Measurements from ENCODE around the gene CDH4.

Gene CDH4

DNA sequence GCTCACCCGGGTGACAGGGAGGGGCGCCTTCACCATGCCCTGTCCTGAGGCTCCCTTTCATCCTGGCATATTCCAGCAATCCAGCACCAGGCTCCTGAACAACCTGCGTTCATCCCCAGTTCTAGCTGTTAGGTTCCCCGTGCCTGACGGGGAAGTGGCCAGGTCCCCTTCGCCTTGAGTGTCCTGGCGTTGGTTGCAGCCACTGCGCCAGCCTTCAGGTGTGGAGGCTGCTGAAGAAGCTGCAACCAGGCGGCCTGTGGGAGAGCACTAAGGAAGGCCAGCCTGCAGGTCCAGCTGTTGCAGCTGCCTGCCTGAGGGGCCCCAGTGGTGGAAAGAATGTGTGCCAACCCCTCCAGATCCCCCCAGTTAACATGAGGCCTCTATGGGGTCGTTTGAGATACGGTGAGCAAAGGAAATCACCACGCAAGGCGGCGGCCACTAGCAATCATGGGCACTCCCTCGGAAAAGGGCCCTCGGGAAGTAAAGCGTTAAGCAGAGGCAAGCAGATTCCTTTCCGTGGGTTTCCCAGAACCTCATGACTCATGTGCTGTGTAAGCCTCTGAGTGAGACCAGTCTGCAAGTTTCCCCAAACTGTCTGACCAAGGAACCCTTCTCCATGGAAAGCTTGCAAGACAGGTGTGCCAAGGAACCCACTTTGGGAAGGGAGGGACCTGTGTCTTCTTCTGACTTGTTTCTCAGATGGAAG, 492.8 kb downstream of the CDH4 start:
- no peak for DNase-seq

DNA sequence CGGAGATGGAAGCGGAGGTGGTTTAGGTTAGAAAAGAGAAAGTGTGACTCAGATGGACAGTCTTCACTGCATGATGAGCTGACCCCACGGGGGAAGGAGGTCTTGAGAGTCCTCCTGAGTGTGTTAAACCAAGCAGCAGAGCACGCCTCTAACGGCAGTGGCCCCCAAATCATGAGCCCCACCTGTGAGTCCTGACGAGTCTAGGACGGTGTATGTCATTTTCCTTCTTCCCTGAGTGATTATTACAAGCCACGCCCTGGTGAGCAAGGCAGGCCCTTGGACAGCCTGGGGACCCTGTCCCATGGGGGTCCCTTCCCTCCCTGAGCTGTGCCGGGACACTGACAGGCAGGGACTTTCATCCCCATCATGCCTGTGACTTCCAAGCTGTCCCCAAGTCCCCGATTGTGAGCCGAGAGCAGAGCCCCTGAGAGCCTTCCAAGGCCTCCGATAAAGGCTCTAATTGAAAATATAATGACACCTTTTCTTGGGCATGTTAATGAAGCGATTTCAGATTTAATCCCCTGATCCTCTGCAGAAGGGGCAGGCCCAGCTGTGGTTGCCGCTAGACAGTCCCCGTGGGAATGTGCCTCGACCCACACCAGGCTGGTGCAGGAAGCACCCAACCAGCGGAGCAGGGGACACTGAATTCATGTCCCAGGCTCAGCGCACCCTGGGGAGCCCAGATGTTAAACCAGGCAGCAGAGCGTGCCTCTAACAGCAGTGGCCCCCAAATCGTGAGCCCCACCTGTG, 493.5 kb downstream of the CDH4 start:
- no peak for DNase-seq

DNA sequence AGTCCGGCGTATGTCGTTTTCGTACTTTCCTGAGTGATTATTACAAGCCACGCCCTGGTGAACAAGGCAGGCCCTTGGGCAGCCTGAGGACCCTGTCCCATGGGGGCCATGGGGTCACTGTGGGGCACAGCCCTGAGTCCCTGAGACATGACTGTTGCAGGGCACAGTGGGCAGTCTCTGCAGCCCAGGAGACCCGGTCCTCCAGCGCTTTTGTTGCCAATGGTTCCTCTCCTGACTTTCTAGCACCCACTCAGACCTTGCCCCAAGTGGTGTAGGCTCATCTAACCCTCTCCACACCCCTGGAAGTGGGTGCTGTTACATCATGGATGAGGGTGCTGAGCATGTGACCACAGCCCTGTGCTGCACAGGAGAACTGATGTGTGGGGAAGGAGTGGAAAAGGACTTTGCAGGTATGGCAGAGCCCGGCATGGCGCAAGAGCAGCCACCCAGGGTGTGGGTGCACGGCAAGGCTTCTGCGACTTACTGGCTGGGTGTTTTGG, 494.1 kb downstream of the CDH4 start:
- DNase-seq = no peak

DNA sequence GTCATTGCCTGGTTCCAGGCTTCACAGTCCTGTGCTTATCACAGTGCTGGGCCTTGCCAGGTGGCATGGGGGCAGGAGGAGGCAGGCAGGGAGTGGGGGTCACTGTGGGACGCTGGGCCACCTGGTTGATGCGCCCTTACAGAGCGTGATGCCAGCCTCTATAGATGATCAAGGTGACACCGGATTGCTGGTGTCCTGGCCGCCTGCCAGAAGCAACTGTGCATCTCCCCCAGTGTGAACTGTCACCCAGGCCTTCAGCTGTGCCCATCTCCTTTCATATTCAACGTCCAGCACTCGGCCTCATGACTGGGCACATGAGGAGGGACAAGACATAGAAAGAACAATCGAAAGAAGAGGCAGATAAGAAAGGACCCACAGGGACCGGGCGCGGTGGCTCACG, 494.7 kb downstream of the CDH4 start:
- DNase-seq = no peak

DNA sequence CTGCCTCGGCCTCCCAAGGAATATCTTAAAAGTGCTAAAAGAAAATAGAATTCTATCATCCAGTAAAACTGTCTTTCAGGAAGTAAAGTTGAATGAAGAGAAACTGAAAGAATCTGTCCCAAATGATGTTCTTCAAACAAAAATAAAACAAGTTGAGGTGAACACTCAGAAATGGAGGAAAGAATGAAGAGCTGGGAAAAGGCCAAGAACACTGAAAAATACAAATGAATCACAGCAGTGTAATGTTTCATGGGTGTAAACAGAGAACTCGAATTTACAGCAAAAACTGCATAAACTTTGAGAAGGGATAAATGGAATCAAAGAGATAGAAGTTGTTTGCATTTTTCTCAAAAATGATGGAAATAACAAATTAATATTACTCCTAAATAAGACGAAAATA, 496.3 kb downstream of the CDH4 start:
- no peak for DNase-seq

DNA sequence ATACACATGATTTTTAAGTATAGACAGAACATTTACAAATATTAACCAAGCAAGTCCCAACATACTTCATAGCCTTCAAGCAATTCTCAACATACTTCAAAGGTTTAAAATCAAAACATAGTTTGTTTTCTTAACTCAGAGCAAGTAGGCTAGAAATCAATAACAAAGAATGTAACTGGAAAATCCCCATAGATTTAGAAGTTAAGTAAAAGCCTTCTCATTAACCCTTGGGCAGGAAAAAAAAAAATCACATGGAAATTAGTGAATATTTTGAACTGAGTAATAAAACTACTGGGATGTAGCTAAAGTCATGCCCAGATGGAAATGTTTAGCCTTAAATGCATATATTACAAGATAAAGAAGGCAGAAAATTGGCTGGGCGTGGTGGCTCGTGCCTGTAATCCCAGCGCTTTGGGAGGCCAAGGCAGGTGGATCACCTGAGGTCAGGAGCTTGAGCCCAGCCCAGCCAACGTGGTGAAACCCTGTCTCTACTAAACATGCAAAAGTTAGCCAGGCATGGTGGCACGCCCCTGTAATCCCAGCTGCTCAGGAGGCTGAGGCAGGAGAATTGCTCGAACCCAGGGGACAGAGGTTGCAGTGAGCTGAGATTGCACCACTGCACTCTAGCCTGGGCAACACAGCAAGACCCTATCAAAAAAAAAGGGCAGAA, 497.5 kb downstream of the CDH4 start:
- DNase-seq = no peak

DNA sequence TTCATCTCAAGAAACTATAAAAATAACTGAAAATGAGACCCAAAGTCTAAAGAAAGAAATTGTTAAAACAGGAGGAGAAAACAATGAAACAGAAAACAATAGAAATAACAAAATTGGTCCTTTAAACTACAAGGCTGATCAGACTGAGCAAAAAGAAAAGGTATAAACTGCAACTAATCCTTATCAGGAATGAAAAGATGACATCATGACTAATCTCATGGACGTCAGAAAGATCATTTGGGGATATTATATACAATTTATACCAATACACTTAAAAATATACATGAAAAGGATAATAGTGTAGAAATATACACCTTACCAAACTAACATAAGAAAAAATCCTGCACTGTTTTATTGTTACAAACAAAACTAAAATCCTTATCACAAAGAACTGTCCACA, 498.0 kb downstream of the CDH4 start:
- no peak for DNase-seq

DNA sequence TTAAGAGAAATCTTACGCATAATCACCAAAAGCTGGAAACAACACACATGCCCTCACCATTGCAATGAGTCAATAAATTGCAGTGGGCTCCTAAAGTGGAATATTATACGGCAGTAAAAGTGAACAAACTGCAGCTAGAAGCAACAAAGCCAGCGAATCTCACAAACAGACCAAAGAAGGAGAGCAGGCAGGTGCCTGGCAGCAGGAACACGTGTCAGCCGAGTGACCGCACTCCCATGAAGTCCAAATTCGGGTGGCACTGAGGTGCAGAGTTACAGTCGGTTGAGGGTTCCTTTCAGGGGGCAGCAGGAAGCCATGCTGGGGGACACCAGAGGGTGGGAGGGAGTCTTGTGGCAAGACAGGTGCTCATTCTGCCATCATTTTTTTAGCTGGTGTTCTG, 500.5 kb downstream of the CDH4 start:
- DNase-seq = no peak

DNA sequence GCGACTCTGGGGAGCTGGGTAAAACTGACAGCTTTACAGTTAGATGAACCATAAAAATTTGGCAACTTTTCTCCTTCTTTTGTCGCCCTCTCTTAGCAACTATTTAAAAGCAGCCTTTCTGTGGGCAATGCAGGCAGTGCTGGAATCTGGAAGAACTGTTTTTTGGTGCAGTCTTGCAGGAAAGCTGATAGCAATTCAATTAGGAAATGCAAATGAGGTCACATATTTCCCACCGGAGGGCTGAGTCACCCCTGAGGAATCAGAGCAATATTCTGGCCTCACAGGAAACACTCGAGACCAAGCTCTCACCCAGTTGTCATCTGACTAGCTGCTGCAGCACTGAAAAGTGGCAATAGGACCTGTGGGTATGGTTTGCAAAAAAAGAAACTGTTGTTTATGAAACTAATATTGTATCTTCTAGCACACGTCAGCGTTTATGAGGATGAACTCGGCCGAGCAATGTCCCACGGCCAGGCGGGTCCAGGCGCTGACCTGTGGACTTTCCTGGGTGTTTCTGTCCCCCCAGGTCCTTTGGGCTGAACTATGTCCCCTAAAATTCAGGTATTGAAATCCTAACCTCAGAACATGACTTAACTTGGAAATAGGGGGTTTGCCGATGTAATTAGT, 501.4 kb downstream of the CDH4 start:
- no peak for DNase-seq

DNA sequence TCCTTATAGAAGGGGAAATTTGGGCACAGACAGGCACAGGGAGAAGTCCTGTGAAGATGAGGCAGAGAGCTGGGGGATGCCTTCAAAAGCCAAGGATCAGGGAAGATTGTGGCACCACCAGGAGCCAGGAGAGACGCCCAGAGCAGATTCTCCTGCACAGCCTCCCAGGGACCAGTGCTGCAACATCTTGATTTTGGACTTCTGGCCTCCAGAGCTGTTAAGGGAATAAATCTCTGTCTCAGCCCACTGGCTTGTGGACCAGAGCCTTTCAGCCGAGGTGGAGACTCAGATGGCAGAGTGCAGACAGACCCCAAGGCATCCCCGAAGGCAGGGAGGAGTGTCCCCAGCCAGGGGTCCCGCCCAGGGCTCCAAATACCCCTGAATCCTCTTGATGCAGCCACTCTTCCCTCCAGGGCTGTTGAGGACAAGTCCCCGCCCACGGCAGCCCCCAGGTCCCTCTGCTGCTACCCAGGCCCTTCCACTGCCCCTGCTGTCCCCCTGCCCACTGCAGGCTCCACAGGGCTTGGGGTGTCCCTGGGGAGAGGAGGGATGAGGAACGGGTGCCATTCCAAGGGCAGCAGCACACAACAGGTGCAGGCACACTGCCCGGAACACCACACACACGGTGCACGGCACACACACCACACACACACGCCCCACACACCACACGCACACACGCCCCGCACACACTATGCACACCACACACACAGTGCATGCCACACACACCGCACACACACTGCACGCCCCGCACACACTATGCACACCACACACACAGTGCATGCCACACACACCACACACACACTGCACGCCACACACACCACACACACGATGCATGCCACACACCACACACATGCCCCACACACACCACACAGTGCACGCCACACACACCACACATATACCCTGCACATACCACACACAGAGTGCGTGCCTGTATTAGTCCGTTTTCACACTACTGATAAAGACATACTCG, 502.2 kb downstream of the CDH4 start:
- DNase-seq = no peak

DNA sequence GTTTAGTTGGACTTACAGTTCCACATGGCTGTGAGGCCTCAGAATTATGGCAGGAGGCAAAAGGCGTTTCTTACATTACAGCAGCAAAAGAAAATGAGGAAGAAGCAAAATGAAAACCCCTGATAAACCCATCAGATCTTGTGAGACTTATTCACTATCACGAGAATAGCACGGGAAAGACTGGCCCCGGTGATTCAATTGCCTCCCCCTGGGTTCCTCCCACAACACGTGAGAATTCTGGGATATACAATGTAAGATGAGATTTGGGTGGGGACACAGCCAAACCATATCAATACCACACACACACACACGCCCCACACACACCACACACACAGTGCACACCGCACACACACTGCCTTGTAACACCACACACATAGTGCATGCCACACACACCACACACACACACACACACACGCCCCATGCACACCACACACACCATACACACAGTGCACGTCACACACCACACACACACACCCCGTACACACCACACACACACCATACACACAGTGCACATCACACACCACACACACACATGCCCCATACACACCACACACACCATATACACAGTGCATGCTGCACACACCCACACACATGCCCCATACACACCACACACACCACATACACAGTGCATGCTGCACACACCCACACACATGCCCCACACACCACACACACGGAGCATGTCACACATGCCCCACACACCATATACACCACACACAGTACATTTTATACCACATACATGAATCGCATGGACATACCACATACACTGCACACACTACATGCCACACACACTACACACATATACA, 503.1 kb downstream of the CDH4 start:
- no peak for DNase-seq

DNA sequence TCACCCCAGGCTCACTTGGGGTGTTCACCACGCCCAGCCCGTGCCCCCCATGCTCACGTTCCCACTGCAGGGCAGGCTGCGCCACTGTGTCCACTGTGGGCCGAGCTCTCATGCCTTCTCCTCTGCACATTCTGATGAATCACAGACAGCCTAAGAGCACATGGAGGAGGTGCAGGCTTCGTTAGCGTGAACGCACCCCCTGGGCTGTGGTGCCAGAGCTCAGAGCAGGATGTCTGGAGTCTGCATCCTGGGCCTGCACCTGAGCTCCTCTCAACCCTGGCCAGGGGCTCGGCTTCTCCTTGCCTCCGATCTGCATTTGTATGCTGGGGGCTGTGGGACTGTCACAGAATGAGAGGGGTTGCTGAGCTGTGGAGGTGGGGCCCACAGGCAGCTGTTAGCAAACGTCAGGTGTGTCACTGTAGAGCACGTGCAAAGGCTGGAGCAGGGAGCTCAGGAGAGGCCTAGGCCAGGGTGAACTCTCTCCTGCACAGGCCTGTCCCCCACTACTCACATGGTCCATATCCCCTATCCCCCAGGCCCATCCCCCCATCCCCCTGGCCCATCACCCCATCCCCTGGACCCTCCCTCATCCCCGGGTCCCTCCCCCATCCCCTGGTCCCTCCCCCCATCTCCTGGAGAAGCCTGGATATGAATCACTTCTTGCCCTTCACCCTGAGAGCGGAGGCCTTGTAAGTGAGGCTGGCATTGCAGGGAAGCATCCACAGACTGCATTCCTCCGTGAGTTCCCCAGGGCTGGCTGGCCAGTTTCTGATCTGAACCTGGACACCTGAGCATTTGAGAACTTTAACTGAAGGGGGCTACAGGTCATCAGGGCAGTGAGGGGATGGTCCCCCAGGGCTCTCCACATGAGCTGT, 504.1 kb downstream of the CDH4 start:
- DNase-seq = no peak

DNA sequence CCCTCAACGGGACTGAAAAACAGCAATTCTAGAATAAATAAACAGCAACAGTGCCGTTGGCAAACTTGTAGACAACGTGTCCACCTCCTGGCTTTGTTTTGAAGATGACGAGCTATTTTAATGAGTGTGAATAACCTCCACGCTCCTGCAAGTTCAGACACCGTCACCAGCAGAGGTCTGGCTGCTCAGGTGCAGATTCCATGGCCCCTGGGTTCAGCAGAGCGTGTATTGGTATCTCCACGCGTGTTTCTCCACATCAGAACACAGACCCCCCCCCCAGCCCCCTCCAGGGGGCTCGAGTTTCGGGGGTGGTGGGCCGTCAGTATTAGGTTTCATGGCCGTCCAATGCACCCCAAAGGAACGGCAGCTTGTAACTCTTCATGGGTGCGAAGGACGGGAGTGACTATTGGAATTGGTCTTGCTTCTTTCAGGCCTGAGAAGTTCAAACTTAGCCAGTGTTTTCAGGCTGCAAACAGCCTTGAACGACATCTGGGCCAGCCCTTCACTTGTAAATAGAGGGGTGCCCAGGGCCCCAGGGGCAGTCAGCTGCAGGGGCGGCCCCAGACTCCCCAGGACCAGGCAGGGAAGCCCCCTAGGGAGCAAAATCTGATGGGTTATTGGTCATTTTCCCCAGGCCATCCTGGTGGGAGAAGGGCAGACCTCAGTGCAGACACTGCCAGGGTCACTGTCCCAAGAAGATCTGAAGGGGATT, 505.1 kb downstream of the CDH4 start:
- DNase-seq = no peak

DNA sequence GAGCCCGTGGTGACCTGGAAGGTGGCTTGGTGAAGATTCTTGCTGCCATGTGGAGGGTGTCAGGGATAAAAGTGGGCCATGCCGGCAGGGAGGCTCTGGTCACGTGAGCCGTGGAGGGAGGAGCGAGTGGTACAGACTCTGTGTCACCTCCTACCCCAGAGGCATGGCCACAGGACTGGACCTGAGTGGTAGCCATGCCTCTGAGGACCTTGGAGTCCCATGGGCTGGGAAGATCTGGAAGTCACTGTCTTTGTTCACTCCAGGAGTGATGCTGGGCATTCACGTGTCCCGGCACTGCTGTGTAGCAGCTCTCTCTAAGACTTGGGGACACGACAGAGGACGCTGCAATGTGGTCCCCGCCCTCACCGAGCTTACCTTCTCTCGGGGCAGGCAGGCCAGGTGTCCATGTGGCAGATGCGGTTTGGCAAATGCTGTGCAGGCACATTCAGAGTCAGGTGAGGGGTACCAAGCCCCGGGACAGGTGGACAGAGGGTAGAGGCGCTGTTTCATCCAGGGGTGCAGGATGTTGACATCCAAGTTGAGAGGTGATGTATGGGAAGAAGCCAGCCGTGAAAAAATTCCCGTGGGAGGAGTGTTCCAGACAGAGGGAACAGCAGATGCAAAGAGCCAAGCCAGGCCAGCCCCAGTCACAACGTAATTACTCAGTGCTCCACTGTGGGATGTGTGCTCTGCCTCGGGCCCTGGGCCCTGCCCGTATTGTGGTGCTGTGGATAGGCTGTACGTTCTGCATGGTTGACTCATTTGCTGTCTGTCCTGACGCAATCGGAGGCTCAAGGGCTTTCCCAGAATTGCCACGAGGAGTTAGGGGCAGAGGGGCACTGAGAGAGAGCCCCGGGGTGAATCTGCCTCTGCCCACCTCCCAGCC, 505.9 kb downstream of the CDH4 start:
- DNase-seq = no peak

DNA sequence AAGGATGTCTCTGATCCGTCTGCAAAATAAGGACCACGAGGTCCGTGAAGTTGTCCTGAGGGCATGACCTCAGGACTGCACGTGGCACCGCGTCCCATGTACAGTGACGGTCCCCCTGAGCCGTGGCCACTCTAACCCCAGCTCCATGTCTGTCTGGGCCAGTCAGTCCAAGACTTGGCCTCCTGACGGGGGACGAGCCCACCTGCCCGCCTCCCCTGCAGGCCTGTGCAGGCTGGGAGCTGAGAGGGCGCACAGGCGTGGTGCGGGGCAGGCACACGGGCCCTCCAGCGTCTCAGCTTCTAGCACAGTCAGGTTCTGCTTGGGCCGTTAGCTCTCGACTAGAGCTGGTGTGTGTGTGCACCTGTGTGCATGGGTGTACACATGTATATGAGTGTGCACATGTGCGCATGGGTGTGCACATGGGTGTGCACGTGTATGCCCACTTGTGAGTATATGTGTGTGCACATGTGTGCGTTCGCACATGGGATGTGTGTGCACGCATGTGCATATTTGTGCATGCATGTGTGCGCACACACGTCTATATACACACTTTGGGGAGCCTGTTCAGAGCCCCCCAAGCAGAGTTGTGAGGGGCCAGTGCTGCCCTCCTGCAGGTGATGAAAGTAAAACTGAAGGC, 506.6 kb downstream of the CDH4 start:
- DNase-seq = no peak

DNA sequence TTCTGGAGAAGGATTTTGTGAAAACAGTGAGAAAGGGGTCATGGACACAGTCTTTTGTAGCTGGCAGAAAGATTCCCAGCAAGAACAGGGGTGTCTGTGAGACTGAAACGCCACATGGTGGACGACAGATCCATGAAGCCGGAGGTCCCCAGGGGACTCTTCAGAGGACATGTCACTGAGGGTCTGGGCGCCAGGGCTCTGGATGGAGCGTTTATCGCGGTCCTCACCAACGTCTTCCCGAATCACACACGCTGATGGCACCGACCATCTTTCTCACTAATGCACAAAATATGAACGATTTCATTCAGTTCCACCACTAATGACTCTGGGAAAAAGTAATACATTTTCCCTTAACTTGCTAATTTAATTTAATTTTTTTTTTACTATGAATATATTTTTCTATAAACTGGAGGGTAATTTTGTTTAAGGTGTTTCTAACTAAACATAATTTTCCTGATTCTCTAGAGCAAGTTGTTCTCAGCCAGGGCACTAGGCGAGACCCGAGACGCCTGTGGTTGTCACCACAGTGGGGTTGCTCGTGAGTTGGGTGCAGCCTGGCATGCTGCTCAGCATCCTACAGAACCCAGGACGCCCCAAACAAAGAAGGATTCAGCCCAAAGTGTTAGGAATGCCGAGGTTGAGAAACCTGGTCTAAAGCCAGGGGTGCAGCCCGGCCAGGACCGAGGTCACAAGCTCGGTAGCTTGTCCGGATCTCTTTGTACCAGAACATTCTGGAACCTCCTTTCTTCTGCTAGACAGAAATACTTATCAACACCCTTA, 507.4 kb downstream of the CDH4 start:
- DNase-seq = no peak

DNA sequence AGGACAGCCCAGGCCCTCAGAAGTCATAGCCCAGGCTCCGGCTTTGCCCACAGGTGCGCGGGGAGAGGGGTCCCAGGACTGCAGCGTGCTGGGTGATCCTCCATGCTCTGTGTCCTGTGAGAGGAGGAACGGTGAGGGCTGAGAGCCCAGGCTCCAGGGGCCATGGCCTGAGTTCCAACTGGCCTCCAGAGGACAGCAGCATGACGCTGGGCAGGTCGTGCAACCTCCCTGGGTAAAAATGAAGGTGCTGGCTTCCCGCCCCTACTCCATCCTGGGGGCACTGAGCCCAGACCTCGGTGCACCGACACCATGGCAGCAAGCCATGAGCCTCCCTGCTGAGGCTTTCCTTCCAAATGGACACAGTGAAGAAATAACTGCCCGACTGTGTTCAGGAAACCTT, 508.3 kb downstream of the CDH4 start:
- no peak for DNase-seq

Measured in CD4-positive, alpha-beta T cell treated with Interleukin-17A for 1 hour (primary cell).